Measurements from ENCODE around the gene GSPT1. TPM values are rescaled to one million over a fixed set of nuclear protein-coding genes. Genes with fewer than 3 reads are reported as not detected.

The GSPT1 gene
- total RNA-seq, 2 experiments from 2014 or later, result 54.3 to 146 TPM

DNA sequence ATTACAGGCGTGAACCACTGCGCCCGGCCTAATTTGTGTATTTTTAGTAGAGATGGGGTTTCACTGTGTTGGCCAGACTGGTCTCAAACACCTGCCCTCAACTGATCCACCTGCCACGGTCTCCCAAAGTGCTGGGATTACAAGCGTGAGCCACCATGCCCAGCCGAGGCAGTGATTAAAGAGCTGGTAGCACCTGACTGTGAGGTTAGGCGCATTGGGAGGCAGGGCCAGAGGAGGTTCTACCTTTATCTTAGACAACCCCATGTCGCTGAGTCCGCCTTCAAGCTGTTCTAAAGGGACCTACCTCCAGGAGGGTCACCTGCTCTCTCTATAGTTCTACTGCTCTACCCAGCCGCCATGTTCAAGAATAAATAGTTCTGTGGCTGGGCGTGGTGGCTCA, 72.5 kb downstream of the GSPT1 start:
- Histone ChIP-seq H2AFZ (ENCODE audit: low read length) (no peak overlapping the region), H3K4me3 (ENCODE audit: low read depth, low read length, poor library complexity, severe bottlenecking) (no peak overlapping the region), H3K9me3 (ENCODE audit: low read length) (no peaks in the 10 kb centered on the region), H3K79me2 (ENCODE audit: insufficient read depth, low read depth, low read length) (peaks cover 28% of the 10 kb centered on the region), H3K4me2 (ENCODE audit: low read length) (no peak overlapping the region), H4K20me1 (ENCODE audit: insufficient read depth, low read length) (0 out of 2 replicates have a peak, but pooled peaks cover 7% of the 10 kb centered on the region), H3K9me2 (ENCODE audit: insufficient read depth, low read length) (no peaks in the 10 kb centered on the region), H3K27ac (ENCODE audit: low read depth, low read length, poor library complexity, severe bottlenecking) (no peak overlapping the region), H3K36me3 (ENCODE audit: insufficient read depth, low read length) (peaks cover 96% of the 10 kb centered on the region), H3K4me1 (ENCODE audit: insufficient read depth, low read length, poor library complexity, severe bottlenecking) (no peaks in the 10 kb centered on the region)
- DNase-seq (ENCODE audit: low spot score), result no peak
- POLR2A ChIA-PET, result interaction anchor here (0.6 kb wide), 1 partner anchor 70 kb away, joined by 3 read pairs; no protein-coding TSS in a partner anchor
- intact Hi-C loops (cut with micrococcal nuclease; ENCODE audit: unreplicated experiment), result no loop called here
- TF ChIP-seq, protein P1, sequence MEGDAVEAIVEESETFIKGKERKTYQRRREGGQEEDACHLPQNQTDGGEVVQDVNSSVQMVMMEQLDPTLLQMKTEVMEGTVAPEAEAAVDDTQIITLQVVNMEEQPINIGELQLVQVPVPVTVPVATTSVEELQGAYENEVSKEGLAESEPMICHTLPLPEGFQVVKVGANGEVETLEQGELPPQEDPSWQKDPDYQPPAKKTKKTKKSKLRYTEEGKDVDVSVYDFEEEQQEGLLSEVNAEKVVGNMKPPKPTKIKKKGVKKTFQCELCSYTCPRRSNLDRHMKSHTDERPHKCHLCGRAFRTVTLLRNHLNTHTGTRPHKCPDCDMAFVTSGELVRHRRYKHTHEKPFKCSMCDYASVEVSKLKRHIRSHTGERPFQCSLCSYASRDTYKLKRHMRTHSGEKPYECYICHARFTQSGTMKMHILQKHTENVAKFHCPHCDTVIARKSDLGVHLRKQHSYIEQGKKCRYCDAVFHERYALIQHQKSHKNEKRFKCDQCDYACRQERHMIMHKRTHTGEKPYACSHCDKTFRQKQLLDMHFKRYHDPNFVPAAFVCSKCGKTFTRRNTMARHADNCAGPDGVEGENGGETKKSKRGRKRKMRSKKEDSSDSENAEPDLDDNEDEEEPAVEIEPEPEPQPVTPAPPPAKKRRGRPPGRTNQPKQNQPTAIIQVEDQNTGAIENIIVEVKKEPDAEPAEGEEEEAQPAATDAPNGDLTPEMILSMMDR (conservative IDR thresholded peaks at IDR 0.05; ENCODE audit: low read length), result no peak
- no peak for TF ChIP-seq EZH2phosphoT487 (IDR thresholded peaks at IDR 0.05; ENCODE audit: borderline replicate concordance, low read depth, low read length)
- CTCF ChIA-PET (ENCODE audit: unreplicated experiment), result no interaction called here
- BruUV-seq (replicated peaks), result no TSS peak

DNA sequence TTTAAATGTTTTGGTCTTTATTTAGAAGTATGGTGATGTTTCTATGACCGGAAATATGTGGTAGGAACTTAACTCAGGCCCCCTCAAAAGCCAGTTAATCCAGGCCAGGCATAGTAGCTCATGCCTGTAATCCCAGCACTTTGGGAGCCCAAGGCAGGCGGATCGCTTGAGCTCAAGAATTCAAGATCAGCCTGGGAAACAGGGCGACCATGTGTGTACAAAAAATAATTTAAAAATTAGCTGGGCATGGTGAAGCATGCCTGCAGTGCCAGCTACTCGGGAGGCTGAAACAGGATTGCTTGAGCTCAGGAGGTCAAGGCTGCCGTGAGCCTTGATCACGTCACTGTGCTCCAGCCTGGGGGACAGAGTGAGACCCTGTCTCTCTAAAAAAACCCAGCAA, 74.7 kb downstream of the GSPT1 start:
- Histone ChIP-seq H3K4me1 (ENCODE audit: insufficient read depth, low read length, poor library complexity, severe bottlenecking) (no peaks in the 10 kb centered on the region), H3K4me3 (ENCODE audit: low read depth, low read length, poor library complexity, severe bottlenecking) (no peak overlapping the region), H4K20me1 (ENCODE audit: insufficient read depth, low read length) (0 out of 2 replicates have a peak, but pooled peaks cover 5% of the 10 kb centered on the region), H3K36me3 (ENCODE audit: insufficient read depth, low read length) (peaks cover 97% of the 10 kb centered on the region), H2AFZ (ENCODE audit: low read length) (no peak overlapping the region), H3K4me2 (ENCODE audit: low read length) (no peak overlapping the region), H3K79me2 (ENCODE audit: insufficient read depth, low read depth, low read length) (peaks cover 7% of the 10 kb centered on the region; the same call in 1 of the 2 replicates), H3K9me2 (ENCODE audit: insufficient read depth, low read length) (no peaks in the 10 kb centered on the region), H3K9me3 (ENCODE audit: low read length) (no peaks in the 10 kb centered on the region), H3K27ac (ENCODE audit: low read depth, low read length, poor library complexity, severe bottlenecking) (no peak overlapping the region)
- no peak for DNase-seq (ENCODE audit: low spot score)
- ChIA-PET CTCF (ENCODE audit: unreplicated experiment) (no interaction called here), POLR2A (interaction anchor here (0.6 to 1.0 kb wide), 4 partner anchors 9 to 304 kb away, joined by 3 to 6 read pairs (median 4); partner anchors contain the start of gene RSL1D1)
- no TSS peak for BruUV-seq (replicated peaks)
- TF ChIP-seq, protein P1 (conservative IDR thresholded peaks at IDR 0.05; ENCODE audit: low read length), result no peak
- TF ChIP-seq EZH2phosphoT487 (IDR thresholded peaks at IDR 0.05; ENCODE audit: borderline replicate concordance, low read depth, low read length), result no peak
- intact Hi-C loops (cut with micrococcal nuclease; ENCODE audit: unreplicated experiment), result no loop called here

- no peak for DNase-seq (ENCODE audit: low spot score)
- POLR2A ChIA-PET, result no interaction called here
- intact Hi-C loops (cut with micrococcal nuclease; ENCODE audit: unreplicated experiment), result no loop called here
- H3K27ac ChIP-seq (ENCODE audit: low read depth, low read length, poor library complexity, severe bottlenecking), result no peak overlapping the region
- H3K9me2 ChIP-seq (ENCODE audit: insufficient read depth, low read length), result no peaks in the 10 kb centered on the region
- H3K36me3 ChIP-seq (ENCODE audit: insufficient read depth, low read length), result peaks cover 72% of the 10 kb centered on the region
- 0 out of 2 replicates have a peak, but pooled peaks cover 5% of the 10 kb centered on the region for H4K20me1 ChIP-seq (ENCODE audit: insufficient read depth, low read length)
- no peaks in the 10 kb centered on the region for H3K9me3 ChIP-seq (ENCODE audit: low read length)
- H2AFZ ChIP-seq (ENCODE audit: low read length), result no peak overlapping the region
- no peak overlapping the region for H3K4me2 ChIP-seq (ENCODE audit: low read length)
- CTCF ChIA-PET (ENCODE audit: unreplicated experiment), result no interaction called here
- TF ChIP-seq EZH2phosphoT487 (IDR thresholded peaks at IDR 0.05; ENCODE audit: borderline replicate concordance, low read depth, low read length), result no peak
- TF ChIP-seq, protein P1 (conservative IDR thresholded peaks at IDR 0.05; ENCODE audit: low read length), result no peak
- no peaks in the 10 kb centered on the region for H3K79me2 ChIP-seq (ENCODE audit: insufficient read depth, low read depth, low read length)
- no peaks in the 10 kb centered on the region for H3K4me1 ChIP-seq (ENCODE audit: insufficient read depth, low read length, poor library complexity, severe bottlenecking)
- no peak overlapping the region for H3K4me3 ChIP-seq (ENCODE audit: low read depth, low read length, poor library complexity, severe bottlenecking)
- no TSS peak for BruUV-seq (replicated peaks)
Measured at GRCh38 chr16:11836650-11837244, 79.0 kb downstream of the GSPT1 start.
